ENCODE results near the gene SLMAP. TPM values are rescaled to one million over a fixed set of nuclear protein-coding genes. Genes with fewer than 3 reads are reported as not detected.

The SLMAP gene
- total and polyA plus RNA-seq, 2 donors (not counting 1 experiment from before 2014, with no cell fraction given) = 9.7 to 67.2 TPM

GRCh38 chr3:57841818-57842217, 85.7 kb downstream of the SLMAP start:
- Histone ChIP-seq H3K36me3 (replicated peaks in 1 of 2; ENCODE audit: control extremely low read depth in 1 of 2, control insufficient read depth in 1 of 2, extremely low read depth in 1 of 2, insufficient read depth in 2 of 2, low read length in 1 of 2) (peaks cover 0 to 8% of the 10 kb centered on the region in 2 experiments), H3K4me2 (replicated peaks; ENCODE audit: low read depth, low read length, poor library complexity, severe bottlenecking) (no peak overlapping the region), H3K9ac (ENCODE audit: low read length) (no peak overlapping the region), H3K4me1 (ENCODE audit: control insufficient read depth in 2 of 2, insufficient read depth in 2 of 2, low read length in 2 of 2) (no peaks in the 10 kb centered on the region), H3K9me3 (ENCODE audit: control extremely low read depth in 1 of 3, control insufficient read depth in 2 of 3, insufficient read depth in 1 of 3, low read length in 2 of 3) (no peaks in the 10 kb centered on the region), H3K79me2 (ENCODE audit: control insufficient read depth, insufficient read depth, low read length) (peaks cover 4% of the 10 kb centered on the region), H3K27ac (ENCODE audit: low read length in 2 of 2) (no peak overlapping the region), H3K27me3 (replicated peaks in 1 of 4; ENCODE audit: control extremely low read depth in 1 of 4, control insufficient read depth in 3 of 4, insufficient read depth in 4 of 4, low read length in 3 of 4) (no peaks in the 10 kb centered on the region), H3K4me3 (ENCODE audit: control extremely low read depth in 1 of 5, extremely low read depth in 1 of 5, insufficient read depth in 1 of 5, low read depth in 2 of 5, low read length in 4 of 5) (no peak overlapping the region), H2AFZ (ENCODE audit: insufficient read depth, low read depth, low read length, poor library complexity, severe bottlenecking) (no peak overlapping the region), H4K20me1 (ENCODE audit: control insufficient read depth, insufficient read depth, low read length, poor library complexity, severe bottlenecking) (peaks cover 5% of the 10 kb centered on the region)
- DNase-seq = no peak
- peaks cover 8% of the 10 kb centered on the region for H3K4me1 Mint-ChIP-seq
- H3K4me3 Mint-ChIP-seq = no peak overlapping the region
- no peaks in the 10 kb centered on the region for H3K27me3 Mint-ChIP-seq
- ATAC-seq (ENCODE audit: low read depth) = no peak
- no peak overlapping the region for H3K27ac Mint-ChIP-seq
- intact Hi-C loops (cut with micrococcal nuclease) = no loop called here
- ChIA-PET CTCF (interaction anchor here (0.9 kb wide), 1 partner anchor 15 kb away, joined by 3 read pairs; no protein-coding TSS in a partner anchor), POLR2A (no interaction called here)
- TF ChIP-seq EZH2 (IDR thresholded peaks at IDR 0.05; ENCODE audit: borderline replicate concordance, insufficient read depth, low read depth, low read length, poor library complexity, severe bottlenecking) = no peak
- WGBS (ENCODE audit: insufficient coverage) = no CpG with 5 or more reads among the region's 2 CpGs
- no peaks in the 10 kb centered on the region for H3K9me3 Mint-ChIP-seq (ENCODE audit: insufficient read depth)

- ChIA-PET POLR2A (no interaction called here), CTCF (interaction anchor here (0.6 to 1.3 kb wide), 2 partner anchors 8 to 329 kb away, joined by 3 to 4 read pairs; no protein-coding TSS in a partner anchor)
- no peaks in the 10 kb centered on the region for H3K4me1 Mint-ChIP-seq
- H3K79me2 ChIP-seq (ENCODE audit: control insufficient read depth, insufficient read depth, low read length) = no peaks in the 10 kb centered on the region
- H3K4me3 ChIP-seq (ENCODE audit: control extremely low read depth in 1 of 5, extremely low read depth in 1 of 5, insufficient read depth in 1 of 5, low read depth in 2 of 5, low read length in 4 of 5) = no peak overlapping the region
- no peaks in the 10 kb centered on the region for H3K27me3 ChIP-seq (replicated peaks in 1 of 4; ENCODE audit: control extremely low read depth in 1 of 4, control insufficient read depth in 3 of 4, insufficient read depth in 4 of 4, low read length in 3 of 4)
- H3K27ac Mint-ChIP-seq = no peak overlapping the region
- intact Hi-C loops (cut with micrococcal nuclease) = no loop called here
- no peaks in the 10 kb centered on the region for H3K9me3 ChIP-seq (ENCODE audit: control extremely low read depth in 1 of 3, control insufficient read depth in 2 of 3, insufficient read depth in 1 of 3, low read length in 2 of 3)
- no peak overlapping the region for H3K9ac ChIP-seq (ENCODE audit: low read length)
- H3K36me3 ChIP-seq (replicated peaks in 1 of 2; ENCODE audit: control extremely low read depth in 1 of 2, control insufficient read depth in 1 of 2, extremely low read depth in 1 of 2, insufficient read depth in 2 of 2, low read length in 1 of 2) = peaks cover 1 to 13% of the 10 kb centered on the region in 2 experiments
- no peak overlapping the region for H3K4me2 ChIP-seq (replicated peaks; ENCODE audit: low read depth, low read length, poor library complexity, severe bottlenecking)
- WGBS (ENCODE audit: insufficient coverage) = 67% methylated on average over 3 of the region's 3 CpGs
- H3K9me3 Mint-ChIP-seq (ENCODE audit: insufficient read depth) = no peaks in the 10 kb centered on the region
- ATAC-seq (ENCODE audit: low read depth) (no peak), DNase-seq (no peak)
- no peak overlapping the region for H2AFZ ChIP-seq (ENCODE audit: insufficient read depth, low read depth, low read length, poor library complexity, severe bottlenecking)
- no peaks in the 10 kb centered on the region for H3K27me3 Mint-ChIP-seq
- TF ChIP-seq EZH2 (IDR thresholded peaks at IDR 0.05; ENCODE audit: borderline replicate concordance, insufficient read depth, low read depth, low read length, poor library complexity, severe bottlenecking) (no peak), CTCF (IDR thresholded peaks at IDR 0.05) (peak; percentile 34)
- H4K20me1 ChIP-seq (ENCODE audit: control insufficient read depth, insufficient read depth, low read length, poor library complexity, severe bottlenecking) = no peaks in the 10 kb centered on the region
- no peaks in the 10 kb centered on the region for H3K4me1 ChIP-seq (ENCODE audit: control insufficient read depth in 2 of 2, insufficient read depth in 2 of 2, low read length in 2 of 2)
- no peak overlapping the region for H3K27ac ChIP-seq (ENCODE audit: low read length in 2 of 2)
- H3K4me3 Mint-ChIP-seq = no peak overlapping the region
These were observed 92.1 kb downstream of the SLMAP start for GRCh38 chr3:57848177-57848738.

Data from B cell (primary cell).